ENCODE measurements around the gene NLGN1.
A peak's percentile ranks its signal among the peaks of the same experiment; 100 is the strongest.

NLGN1 gene

GRCh38 chr3:174216946-174217718, 819.6 kb downstream of the NLGN1 start:
- DNase-seq (ENCODE audit: low read depth): no peak
- no peak overlapping the region for H3K4me3 ChIP-seq (ENCODE audit: control insufficient read depth, low read depth, low read length)
- TF ChIP-seq, protein P1, sequence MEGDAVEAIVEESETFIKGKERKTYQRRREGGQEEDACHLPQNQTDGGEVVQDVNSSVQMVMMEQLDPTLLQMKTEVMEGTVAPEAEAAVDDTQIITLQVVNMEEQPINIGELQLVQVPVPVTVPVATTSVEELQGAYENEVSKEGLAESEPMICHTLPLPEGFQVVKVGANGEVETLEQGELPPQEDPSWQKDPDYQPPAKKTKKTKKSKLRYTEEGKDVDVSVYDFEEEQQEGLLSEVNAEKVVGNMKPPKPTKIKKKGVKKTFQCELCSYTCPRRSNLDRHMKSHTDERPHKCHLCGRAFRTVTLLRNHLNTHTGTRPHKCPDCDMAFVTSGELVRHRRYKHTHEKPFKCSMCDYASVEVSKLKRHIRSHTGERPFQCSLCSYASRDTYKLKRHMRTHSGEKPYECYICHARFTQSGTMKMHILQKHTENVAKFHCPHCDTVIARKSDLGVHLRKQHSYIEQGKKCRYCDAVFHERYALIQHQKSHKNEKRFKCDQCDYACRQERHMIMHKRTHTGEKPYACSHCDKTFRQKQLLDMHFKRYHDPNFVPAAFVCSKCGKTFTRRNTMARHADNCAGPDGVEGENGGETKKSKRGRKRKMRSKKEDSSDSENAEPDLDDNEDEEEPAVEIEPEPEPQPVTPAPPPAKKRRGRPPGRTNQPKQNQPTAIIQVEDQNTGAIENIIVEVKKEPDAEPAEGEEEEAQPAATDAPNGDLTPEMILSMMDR (conservative IDR thresholded peaks at IDR 0.05; ENCODE audit: control insufficient read depth, insufficient read depth, low read depth, low read length): no peak

- peak; percentile 58 for DNase-seq (ENCODE audit: low read depth)
- no peak overlapping the region for H3K4me3 ChIP-seq (ENCODE audit: control insufficient read depth, low read depth, low read length)
- TF ChIP-seq, protein P1 (conservative IDR thresholded peaks at IDR 0.05; ENCODE audit: control insufficient read depth, insufficient read depth, low read depth, low read length): peak; percentile 9
Measured at GRCh38 chr3:174218016-174218415, 820.5 kb downstream of the NLGN1 start.

DNA sequence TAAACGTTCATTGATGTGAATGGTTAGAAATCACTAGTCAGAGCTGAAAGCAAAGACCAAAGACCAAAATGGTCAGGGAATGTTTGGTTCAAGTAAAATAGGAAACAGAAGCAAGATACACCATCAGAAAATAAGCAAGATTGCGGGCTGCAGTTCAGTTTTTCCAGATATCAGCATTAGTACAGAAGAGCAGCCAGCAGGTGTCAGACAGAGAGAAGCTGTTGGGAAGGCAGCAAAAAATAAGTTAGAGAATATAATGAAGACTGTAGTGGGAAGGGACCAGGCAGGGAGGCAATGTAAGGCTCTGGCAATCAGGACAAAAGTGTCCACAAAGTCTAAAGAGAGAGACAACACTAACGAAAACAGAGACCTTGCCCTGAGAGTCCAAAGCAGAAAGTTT, 822.2 kb downstream of the NLGN1 start:
- no peak overlapping the region for H3K4me3 ChIP-seq (ENCODE audit: control insufficient read depth, low read depth, low read length)
- no peak for DNase-seq (ENCODE audit: low read depth)
- TF ChIP-seq, protein P1 (conservative IDR thresholded peaks at IDR 0.05; ENCODE audit: control insufficient read depth, insufficient read depth, low read depth, low read length): no peak

- H3K4me3 ChIP-seq (ENCODE audit: control insufficient read depth, low read depth, low read length): no peak overlapping the region
- DNase-seq (ENCODE audit: low read depth): no peak
- TF ChIP-seq, protein P1 (conservative IDR thresholded peaks at IDR 0.05; ENCODE audit: control insufficient read depth, insufficient read depth, low read depth, low read length): no peak
Measured at GRCh38 chr3:174220775-174221554, 823.4 kb downstream of the NLGN1 start.

- TF ChIP-seq, protein P1 (conservative IDR thresholded peaks at IDR 0.05; ENCODE audit: control insufficient read depth, insufficient read depth, low read depth, low read length): no peak
- no peak for DNase-seq (ENCODE audit: low read depth)
- H3K4me3 ChIP-seq (ENCODE audit: control insufficient read depth, low read depth, low read length): no peak overlapping the region
Measured at GRCh38 chr3:174223042-174223441, 825.5 kb downstream of the NLGN1 start.

- TF ChIP-seq, protein P1 (conservative IDR thresholded peaks at IDR 0.05; ENCODE audit: control insufficient read depth, insufficient read depth, low read depth, low read length): no peak
- no peak overlapping the region for H3K4me3 ChIP-seq (ENCODE audit: control insufficient read depth, low read depth, low read length)
- no peak for DNase-seq (ENCODE audit: low read depth)
Measured at GRCh38 chr3:174223626-174224025, 826.1 kb downstream of the NLGN1 start.
